Mucosa of rectum (tissue), 2 donors: ENCODE measurements around the gene SMARCB1.

Source experiments
- H3K27ac ChIP-seq, 2 donors: one replicate each; pipeline ENCODE4 v1.7.0; 2013; ENCODE audit warnings: inconsistent platforms in 2 of 2, low read depth in 2 of 2, low read length in 2 of 2
- H3K27me3 ChIP-seq, 2 donors: one replicate each; pipeline ENCODE4 v1.7.0; 2013; ENCODE audit warnings: low read length in 2 of 2; ENCODE audit not compliant: control insufficient read depth in 2 of 2, insufficient read depth in 2 of 2
- H3K36me3 ChIP-seq, 2 donors: one replicate each; pipeline ENCODE4 v1.7.0; 2013; ENCODE audit warnings: low read length in 2 of 2; ENCODE audit not compliant: control insufficient read depth in 2 of 2, insufficient read depth in 2 of 2
- H3K4me1 ChIP-seq, 2 donors: one replicate each; pipeline ENCODE4 v1.7.0; 2013; ENCODE audit warnings: low read length in 2 of 2, mild to moderate bottlenecking in 1 of 2; ENCODE audit not compliant: control insufficient read depth in 2 of 2, insufficient read depth in 2 of 2
- H3K4me3 ChIP-seq, 2 donors: one replicate each; pipeline ENCODE4 v1.7.0; 2013; ENCODE audit warnings: low read length in 2 of 2
- H3K9ac ChIP-seq, 2 donors: one replicate each; pipeline ENCODE4 v1.7.0; 2013; ENCODE audit warnings: low read length in 2 of 2, low read depth in 1 of 2, mild to moderate bottlenecking in 1 of 2
- H3K9me3 ChIP-seq, 2 donors: one replicate each; pipeline ENCODE4 v1.7.0; 2013; ENCODE audit warnings: low read length in 2 of 2; ENCODE audit not compliant: control insufficient read depth in 2 of 2
- donor health status: healthy.
- donor health status: Normal muscosa, but diverticular disease.

The SMARCB1 gene

DNA sequence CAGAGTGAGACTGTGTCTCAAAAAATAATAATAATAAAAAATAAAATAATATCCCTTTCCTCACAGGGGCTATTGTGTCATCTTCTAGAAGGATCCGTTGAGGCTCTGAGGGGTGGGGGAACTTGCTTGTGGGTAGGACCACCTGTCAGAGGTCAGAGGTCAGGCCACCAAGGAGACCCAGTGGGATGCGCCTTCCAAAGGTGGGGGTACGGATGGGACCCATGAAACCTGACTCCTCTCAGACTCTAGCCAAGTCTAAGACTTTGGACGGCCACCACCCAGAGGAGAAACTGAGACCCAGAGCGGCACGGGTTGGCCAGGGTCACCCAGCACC lies 14.5 kb upstream of the SMARCB1 start:
- peak overlapping the region; percentile 62 to 65 for H3K4me3 ChIP-seq
- peak overlapping the region in 1 of 2 donors; percentile 23 for H3K27ac ChIP-seq
- H3K9me3 ChIP-seq = no peaks in the 10 kb centered on the region
- peak overlapping the region; percentile 63 to 70 for H3K9ac ChIP-seq
- H3K27me3 ChIP-seq = peaks cover 0 to 6% of the 10 kb centered on the region in 2 donors
- H3K36me3 ChIP-seq = no peaks in the 10 kb centered on the region
- H3K4me1 ChIP-seq = peaks cover 21 to 24% of the 10 kb centered on the region in 2 donors

- H3K9ac ChIP-seq = peak within 1 kb of the TSS; percentile 63 to 70
- H3K27ac ChIP-seq = peak within 1 kb of the TSS; percentile 23
These were observed 13.9 kb upstream of the SMARCB1 start, which contains the start of gene MMP11 for GRCh38 chr22:23772649-23773473. Gene MMP11, plus strand, starts transcription at chr22:23772849. Its CDS starts 22 bp downstream, at chr22:23772871.

GRCh38 chr22:23773483-23774113 lies 13.2 kb upstream of the SMARCB1 start:
- Histone ChIP-seq H3K4me1 (peaks cover 18 to 24% of the 10 kb centered on the region in 2 donors), H3K9ac (no peak overlapping the region), H3K4me3 (peak overlapping the region; percentile 60 to 65), H3K9me3 (no peaks in the 10 kb centered on the region), H3K27me3 (peaks cover 0 to 6% of the 10 kb centered on the region in 2 donors), H3K27ac (no peak overlapping the region), H3K36me3 (no peaks in the 10 kb centered on the region)

More at GRCh38 chr22:23772649-23773473, 13.9 kb upstream of the SMARCB1 start, which contains the start of gene MMP11:
- peak within 1 kb of the TSS; percentile 62 to 65 for H3K4me3 ChIP-seq
- H3K4me1 ChIP-seq = peaks cover 21 to 24% of the 10 kb centered on the region in 2 donors
- H3K27me3 ChIP-seq = peaks cover 0 to 6% of the 10 kb centered on the region in 2 donors
- H3K36me3 ChIP-seq = no peaks in the 10 kb centered on the region
- no peaks in the 10 kb centered on the region for H3K9me3 ChIP-seq

DNA sequence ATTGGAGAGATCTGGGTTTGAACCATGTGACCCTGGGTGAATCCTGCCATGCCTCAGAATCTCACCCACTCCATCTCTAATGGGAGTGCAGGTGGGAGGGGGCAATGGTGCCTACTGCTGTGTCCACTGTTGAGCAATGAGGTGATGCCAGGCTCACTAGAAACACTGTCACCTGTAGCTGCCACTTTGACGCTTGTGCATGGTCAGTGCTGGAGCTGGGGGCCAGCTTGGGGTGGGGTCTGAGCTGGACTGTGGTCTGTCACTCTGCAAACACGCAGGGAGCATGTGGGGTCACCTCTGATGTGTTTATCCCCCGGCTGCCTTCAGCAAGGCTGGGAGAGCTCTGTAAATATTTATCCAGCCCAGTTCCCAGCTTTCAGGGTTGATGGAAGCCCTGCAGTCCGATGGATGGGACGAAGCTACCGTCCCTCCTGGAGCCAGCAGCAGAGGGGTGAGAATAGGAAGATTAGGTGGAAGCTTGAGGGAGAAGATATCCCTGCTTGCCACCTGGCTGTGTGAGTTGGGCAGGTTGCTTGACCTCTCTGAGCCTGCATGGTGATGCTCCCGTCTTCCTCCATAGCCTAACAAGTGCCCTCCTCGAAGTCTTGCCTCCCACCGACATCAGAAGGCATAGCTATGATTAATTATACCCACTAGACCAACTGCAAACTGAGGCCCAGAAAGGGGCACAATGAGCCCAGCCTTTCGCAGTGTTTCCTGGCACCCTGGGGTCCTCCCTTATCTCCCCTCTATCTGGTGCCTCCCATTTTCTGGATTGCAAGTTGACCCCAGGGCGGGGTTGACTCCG lies 12.4 kb upstream of the SMARCB1 start:
- no peaks in the 10 kb centered on the region for H3K9me3 ChIP-seq
- H3K27me3 ChIP-seq = peaks cover 0 to 6% of the 10 kb centered on the region in 2 donors
- H3K36me3 ChIP-seq = no peaks in the 10 kb centered on the region
- H3K4me1 ChIP-seq = peaks cover 18 to 20% of the 10 kb centered on the region in 2 donors
- no peak overlapping the region for H3K27ac ChIP-seq
- H3K9ac ChIP-seq = no peak overlapping the region
- H3K4me3 ChIP-seq = no peak overlapping the region

GRCh38 chr22:23774922-23775436 lies 11.8 kb upstream of the SMARCB1 start:
- Histone ChIP-seq H3K27me3 (peaks cover 0 to 6% of the 10 kb centered on the region in 2 donors), H3K9me3 (no peaks in the 10 kb centered on the region), H3K36me3 (no peaks in the 10 kb centered on the region), H3K9ac (no peak overlapping the region), H3K4me3 (no peak overlapping the region), H3K4me1 (peaks cover 18 to 20% of the 10 kb centered on the region in 2 donors), H3K27ac (no peak overlapping the region)

DNA sequence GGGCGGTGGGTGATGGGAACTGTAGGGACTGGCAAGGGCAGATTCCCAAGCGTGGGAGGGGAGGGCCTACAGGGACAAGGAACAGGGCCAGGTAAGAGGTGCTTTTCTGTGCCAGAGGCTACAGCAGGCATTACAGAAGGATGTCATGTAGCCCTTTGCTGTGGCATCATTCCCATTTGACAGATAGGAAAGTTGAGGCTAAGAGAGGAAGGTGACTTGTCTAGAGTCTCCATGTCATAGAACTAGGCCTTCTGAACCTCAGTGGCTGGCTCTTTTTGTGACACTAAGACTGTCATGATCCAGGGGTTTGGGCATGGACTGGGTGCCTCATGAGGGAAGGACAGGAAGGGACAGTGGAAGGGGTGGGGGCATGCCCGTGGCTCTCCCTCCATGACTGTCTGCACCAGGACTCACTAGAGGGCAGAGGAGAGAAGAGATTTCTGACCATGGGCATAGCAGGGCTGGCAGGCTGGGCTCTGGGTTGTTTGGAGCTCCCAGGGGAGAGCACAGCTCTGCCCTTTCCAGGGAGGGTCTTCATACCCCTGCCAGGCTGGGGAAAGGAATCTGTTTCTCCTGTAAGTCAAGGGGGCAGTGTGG lies 10.9 kb upstream of the SMARCB1 start:
- Histone ChIP-seq H3K4me1 (peaks cover 18 to 20% of the 10 kb centered on the region in 2 donors), H3K27ac (no peak overlapping the region), H3K9ac (no peak overlapping the region), H3K4me3 (no peak overlapping the region), H3K36me3 (no peaks in the 10 kb centered on the region), H3K27me3 (peaks cover 0 to 6% of the 10 kb centered on the region in 2 donors), H3K9me3 (no peaks in the 10 kb centered on the region)

GRCh38 chr22:23777776-23778576 lies 8.8 kb upstream of the SMARCB1 start:
- Histone ChIP-seq H3K27me3 (peaks cover 0 to 5% of the 10 kb centered on the region in 2 donors), H3K9ac (no peak overlapping the region), H3K36me3 (no peaks in the 10 kb centered on the region), H3K27ac (no peak overlapping the region), H3K4me1 (peaks cover 9 to 12% of the 10 kb centered on the region in 2 donors), H3K9me3 (no peaks in the 10 kb centered on the region), H3K4me3 (no peak overlapping the region)

DNA sequence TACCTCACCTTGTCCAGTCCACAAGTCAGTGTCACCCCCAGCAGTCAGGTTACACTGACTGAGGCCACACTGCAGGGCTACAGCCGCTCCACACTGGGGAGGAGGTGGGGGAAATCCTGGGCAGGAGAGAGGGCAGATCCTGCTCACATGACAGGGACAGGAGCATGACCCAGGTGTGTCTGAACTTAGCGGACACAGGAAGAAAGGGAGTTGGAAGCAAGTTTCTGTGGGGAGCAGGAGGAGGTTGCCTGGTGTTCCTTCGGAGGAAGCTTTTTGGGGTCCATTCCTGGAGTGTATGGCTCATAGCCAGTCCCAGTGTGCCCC lies 8.2 kb upstream of the SMARCB1 start:
- Histone ChIP-seq H3K4me3 (no peak overlapping the region), H3K4me1 (peaks cover 8 to 9% of the 10 kb centered on the region in 2 donors), H3K27ac (no peak overlapping the region), H3K9me3 (no peaks in the 10 kb centered on the region), H3K27me3 (peaks cover 0 to 1% of the 10 kb centered on the region in 2 donors), H3K9ac (no peak overlapping the region), H3K36me3 (no peaks in the 10 kb centered on the region)

GRCh38 chr22:23779083-23779482 lies 7.7 kb upstream of the SMARCB1 start:
- Histone ChIP-seq H3K9me3 (no peaks in the 10 kb centered on the region), H3K4me1 (peaks cover 12 to 13% of the 10 kb centered on the region in 2 donors), H3K4me3 (no peak overlapping the region), H3K36me3 (no peaks in the 10 kb centered on the region), H3K27ac (no peak overlapping the region), H3K9ac (no peak overlapping the region), H3K27me3 (no peaks in the 10 kb centered on the region)
